Measurements from ENCODE around the gene AXIN2. TPM values are rescaled to one million over a fixed set of nuclear protein-coding genes. Genes with fewer than 3 reads are reported as not detected.

The AXIN2 gene
- polyA plus RNA-seq, 1 donor from 2014 or later, result 26.7 TPM

GRCh38 chr17:65533852-65534457 lies 27.5 kb downstream of the AXIN2 start:
- Histone ChIP-seq H3K27ac (ENCODE audit: low read length) (no peak overlapping the region), H3K27me3 (ENCODE audit: insufficient read depth, low read depth, low read length) (no peaks in the 10 kb centered on the region), H3K9me2 (ENCODE audit: insufficient read depth, low read length) (no peaks in the 10 kb centered on the region), H3K4me2 (ENCODE audit: low read length) (no peak overlapping the region), H3K9ac (ENCODE audit: low read length) (no peak overlapping the region), H3K79me2 (replicated peaks; ENCODE audit: insufficient read depth, low read length) (no peaks in the 10 kb centered on the region), H2AFZ (ENCODE audit: low read depth, low read length) (no peak overlapping the region), H3K4me3 (ENCODE audit: low read length) (no peak overlapping the region), H3F3A (ENCODE audit: insufficient read depth, low read length, poor library complexity, severe bottlenecking) (no peaks in the 10 kb centered on the region), H4K20me1 (ENCODE audit: insufficient read depth) (no peaks in the 10 kb centered on the region), H3K9me3 (ENCODE audit: low read length) (no peaks in the 10 kb centered on the region), H3K36me3 (ENCODE audit: insufficient read depth, low read length) (peaks cover 8% of the 10 kb centered on the region)
- TF ChIP-seq SMC3 (conservative IDR thresholded peaks at IDR 0.05; ENCODE audit: poor library complexity) (no peak), MXI1 (conservative IDR thresholded peaks at IDR 0.05; ENCODE audit: poor library complexity, severe bottlenecking) (no peak), RAD21 (conservative IDR thresholded peaks at IDR 0.05) (no peak), EZH2 (IDR thresholded peaks at IDR 0.05; ENCODE audit: borderline replicate concordance, insufficient read depth, low read length, poor library complexity, severe bottlenecking) (no peak), TAF1 (IDR thresholded peaks at IDR 0.05; ENCODE audit: low read depth) (no peak), REST (IDR thresholded peaks at IDR 0.05; ENCODE audit: borderline replicate concordance) (no peak), POLR2AphosphoS5 (IDR thresholded peaks at IDR 0.05) (no peak), EP300 (conservative IDR thresholded peaks at IDR 0.05; ENCODE audit: poor library complexity, severe bottlenecking) (no peak)
- TF ChIP-seq, protein P1, sequence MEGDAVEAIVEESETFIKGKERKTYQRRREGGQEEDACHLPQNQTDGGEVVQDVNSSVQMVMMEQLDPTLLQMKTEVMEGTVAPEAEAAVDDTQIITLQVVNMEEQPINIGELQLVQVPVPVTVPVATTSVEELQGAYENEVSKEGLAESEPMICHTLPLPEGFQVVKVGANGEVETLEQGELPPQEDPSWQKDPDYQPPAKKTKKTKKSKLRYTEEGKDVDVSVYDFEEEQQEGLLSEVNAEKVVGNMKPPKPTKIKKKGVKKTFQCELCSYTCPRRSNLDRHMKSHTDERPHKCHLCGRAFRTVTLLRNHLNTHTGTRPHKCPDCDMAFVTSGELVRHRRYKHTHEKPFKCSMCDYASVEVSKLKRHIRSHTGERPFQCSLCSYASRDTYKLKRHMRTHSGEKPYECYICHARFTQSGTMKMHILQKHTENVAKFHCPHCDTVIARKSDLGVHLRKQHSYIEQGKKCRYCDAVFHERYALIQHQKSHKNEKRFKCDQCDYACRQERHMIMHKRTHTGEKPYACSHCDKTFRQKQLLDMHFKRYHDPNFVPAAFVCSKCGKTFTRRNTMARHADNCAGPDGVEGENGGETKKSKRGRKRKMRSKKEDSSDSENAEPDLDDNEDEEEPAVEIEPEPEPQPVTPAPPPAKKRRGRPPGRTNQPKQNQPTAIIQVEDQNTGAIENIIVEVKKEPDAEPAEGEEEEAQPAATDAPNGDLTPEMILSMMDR (IDR thresholded peaks at IDR 0.05; ENCODE audit: poor library complexity, severe bottlenecking), result no peak

- Histone ChIP-seq H3K27ac (ENCODE audit: low read length) (no peak overlapping the region), H3K4me3 (ENCODE audit: low read length) (no peak overlapping the region), H3K9me3 (ENCODE audit: low read length) (no peaks in the 10 kb centered on the region), H3K9me2 (ENCODE audit: insufficient read depth, low read length) (no peaks in the 10 kb centered on the region), H3K36me3 (ENCODE audit: insufficient read depth, low read length) (peaks cover 10% of the 10 kb centered on the region), H3F3A (ENCODE audit: insufficient read depth, low read length, poor library complexity, severe bottlenecking) (no peaks in the 10 kb centered on the region), H3K79me2 (replicated peaks; ENCODE audit: insufficient read depth, low read length) (no peaks in the 10 kb centered on the region), H2AFZ (ENCODE audit: low read depth, low read length) (no peak overlapping the region), H4K20me1 (ENCODE audit: insufficient read depth) (no peaks in the 10 kb centered on the region), H3K4me2 (ENCODE audit: low read length) (no peak overlapping the region), H3K9ac (ENCODE audit: low read length) (no peak overlapping the region), H3K27me3 (ENCODE audit: insufficient read depth, low read depth, low read length) (no peaks in the 10 kb centered on the region)
- TF ChIP-seq POLR2AphosphoS5 (IDR thresholded peaks at IDR 0.05) (no peak), TAF1 (IDR thresholded peaks at IDR 0.05; ENCODE audit: low read depth) (no peak), RAD21 (conservative IDR thresholded peaks at IDR 0.05) (no peak), REST (IDR thresholded peaks at IDR 0.05; ENCODE audit: borderline replicate concordance) (no peak), EP300 (conservative IDR thresholded peaks at IDR 0.05; ENCODE audit: poor library complexity, severe bottlenecking) (no peak), MXI1 (conservative IDR thresholded peaks at IDR 0.05; ENCODE audit: poor library complexity, severe bottlenecking) (no peak), SMC3 (conservative IDR thresholded peaks at IDR 0.05; ENCODE audit: poor library complexity) (no peak)
Measured at GRCh38 chr17:65533056-65533745, 28.2 kb downstream of the AXIN2 start.
